ENCODE measurements around the gene THSD4. TPM values are rescaled to one million over a fixed set of nuclear protein-coding genes. Genes with fewer than 3 reads are reported as not detected.

The THSD4 gene
- total RNA-seq, 5 donors from 2014 or later (not counting 1 experiment from before 2014, with no cell fraction given) = 0.03 to 0.23 (median 0.18) TPM; not detected in 2

GRCh38 chr15:71271327-71271726 lies 156.1 kb downstream of the THSD4 start:
- H3K4me3 ChIP-seq (ENCODE audit: control insufficient read depth in 1 of 2, extremely low read depth in 1 of 2, low read length in 1 of 2) = no peak overlapping the region
- no peaks in the 10 kb centered on the region for H3K9me3 ChIP-seq
- no peak overlapping the region for H3K27ac Mint-ChIP-seq
- H3K36me3 Mint-ChIP-seq = no peaks in the 10 kb centered on the region
- POLR2A ChIA-PET = no interaction called here
- CTCF ChIA-PET = no interaction called here
- no peaks in the 10 kb centered on the region for H3K4me1 Mint-ChIP-seq
- DNase-seq (no peak), ATAC-seq (replicated peaks in 1 of 4) (no peak)
- H3K4me3 Mint-ChIP-seq = no peak overlapping the region
- H3K9me3 Mint-ChIP-seq = peaks cover 0 to 9% (median 4%) of the 10 kb centered on the region in 3 donors
- no peak overlapping the region for H3K27ac ChIP-seq (ENCODE audit: low read length)
- H3K36me3 ChIP-seq (ENCODE audit: control insufficient read depth in 2 of 2, extremely low read depth in 1 of 2, insufficient read depth in 1 of 2, low read length in 1 of 2) = no peaks in the 10 kb centered on the region
- no peaks in the 10 kb centered on the region for H3K27me3 ChIP-seq (replicated peaks in 1 of 2; ENCODE audit: control insufficient read depth in 2 of 2, extremely low read depth in 1 of 2, insufficient read depth in 2 of 2, low read length in 1 of 2)
- peaks cover 12 to 14% of the 10 kb centered on the region in 2 donors for H3K27me3 Mint-ChIP-seq
- no peaks in the 10 kb centered on the region for H3K4me1 ChIP-seq (ENCODE audit: control insufficient read depth in 1 of 2, extremely low read depth in 1 of 2, insufficient read depth in 2 of 2, low read length in 2 of 2)

- DNase-seq (no peak), ATAC-seq (replicated peaks in 1 of 4) (no peak)
- CTCF ChIA-PET = no interaction called here
- Mint-ChIP-seq H3K36me3 (no peaks in the 10 kb centered on the region), H3K4me3 (no peak overlapping the region), H3K27ac (no peak overlapping the region), H3K27me3 (peaks cover 5 to 8% of the 10 kb centered on the region in 2 donors), H3K4me1 (no peaks in the 10 kb centered on the region), H3K9me3 (peaks cover 0 to 9% (median 0%) of the 10 kb centered on the region in 3 donors)
- Histone ChIP-seq H3K27me3 (replicated peaks in 1 of 2; ENCODE audit: control insufficient read depth in 2 of 2, extremely low read depth in 1 of 2, insufficient read depth in 2 of 2, low read length in 1 of 2) (no peaks in the 10 kb centered on the region), H3K36me3 (ENCODE audit: control insufficient read depth in 2 of 2, extremely low read depth in 1 of 2, insufficient read depth in 1 of 2, low read length in 1 of 2) (no peaks in the 10 kb centered on the region), H3K27ac (ENCODE audit: low read length) (no peak overlapping the region), H3K9me3 (no peaks in the 10 kb centered on the region), H3K4me1 (ENCODE audit: control insufficient read depth in 1 of 2, extremely low read depth in 1 of 2, insufficient read depth in 2 of 2, low read length in 2 of 2) (no peaks in the 10 kb centered on the region), H3K4me3 (ENCODE audit: control insufficient read depth in 1 of 2, extremely low read depth in 1 of 2, low read length in 1 of 2) (no peak overlapping the region)
- 84% methylated on average over 5 of the region's 6 CpGs for WGBS (ENCODE audit: insufficient coverage)
- POLR2A ChIA-PET = no interaction called here
Observed at GRCh38 chr15:71272932-71273331, 157.7 kb downstream of the THSD4 start.

- no peak for DNase-seq
- no peak for ATAC-seq (replicated peaks in 1 of 4)
- Histone ChIP-seq H3K27ac (ENCODE audit: low read length) (no peak overlapping the region), H3K27me3 (replicated peaks in 1 of 2; ENCODE audit: control insufficient read depth in 2 of 2, extremely low read depth in 1 of 2, insufficient read depth in 2 of 2, low read length in 1 of 2) (peaks cover 0 to 3% of the 10 kb centered on the region in 2 experiments), H3K36me3 (ENCODE audit: control insufficient read depth in 2 of 2, extremely low read depth in 1 of 2, insufficient read depth in 1 of 2, low read length in 1 of 2) (no peaks in the 10 kb centered on the region), H3K4me1 (ENCODE audit: control insufficient read depth in 1 of 2, extremely low read depth in 1 of 2, insufficient read depth in 2 of 2, low read length in 2 of 2) (no peaks in the 10 kb centered on the region), H3K4me3 (ENCODE audit: control insufficient read depth in 1 of 2, extremely low read depth in 1 of 2, low read length in 1 of 2) (no peak overlapping the region), H3K9me3 (no peaks in the 10 kb centered on the region)
- no peaks in the 10 kb centered on the region for H3K4me1 Mint-ChIP-seq
- H3K27ac Mint-ChIP-seq = no peak overlapping the region
- H3K27me3 Mint-ChIP-seq = peaks cover 0 to 6% of the 10 kb centered on the region in 2 donors
- WGBS (ENCODE audit: insufficient coverage) = no CpG with 5 or more reads among the region's 3 CpGs
- ChIA-PET POLR2A (no interaction called here), CTCF (no interaction called here)
- no peaks in the 10 kb centered on the region for H3K36me3 Mint-ChIP-seq
- no peak overlapping the region for H3K4me3 Mint-ChIP-seq
- peaks cover 0 to 9% (median 0%) of the 10 kb centered on the region in 3 donors for H3K9me3 Mint-ChIP-seq
Observed at GRCh38 chr15:71273731-71274447, 158.6 kb downstream of the THSD4 start.

- Mint-ChIP-seq H3K36me3 (no peaks in the 10 kb centered on the region), H3K4me1 (no peaks in the 10 kb centered on the region), H3K27ac (no peak overlapping the region), H3K4me3 (no peak overlapping the region), H3K27me3 (peaks cover 0 to 7% of the 10 kb centered on the region in 2 donors), H3K9me3 (peaks cover 0 to 9% (median 0%) of the 10 kb centered on the region in 3 donors)
- ChIA-PET CTCF (no interaction called here), POLR2A (no interaction called here)
- H3K4me3 ChIP-seq (ENCODE audit: control insufficient read depth in 1 of 2, extremely low read depth in 1 of 2, low read length in 1 of 2) = no peak overlapping the region
- H3K27me3 ChIP-seq (replicated peaks in 1 of 2; ENCODE audit: control insufficient read depth in 2 of 2, extremely low read depth in 1 of 2, insufficient read depth in 2 of 2, low read length in 1 of 2) = peaks cover 0 to 3% of the 10 kb centered on the region in 2 experiments
- H3K36me3 ChIP-seq (ENCODE audit: control insufficient read depth in 2 of 2, extremely low read depth in 1 of 2, insufficient read depth in 1 of 2, low read length in 1 of 2) = no peaks in the 10 kb centered on the region
- no CpG with 5 or more reads among the region's 1 CpG for WGBS (ENCODE audit: insufficient coverage)
- ATAC-seq (replicated peaks in 1 of 4) (no peak), DNase-seq (no peak)
- no peaks in the 10 kb centered on the region for H3K9me3 ChIP-seq
- no peaks in the 10 kb centered on the region for H3K4me1 ChIP-seq (ENCODE audit: control insufficient read depth in 1 of 2, extremely low read depth in 1 of 2, insufficient read depth in 2 of 2, low read length in 2 of 2)
- no peak overlapping the region for H3K27ac ChIP-seq (ENCODE audit: low read length)
Observed at GRCh38 chr15:71274448-71274798, 159.2 kb downstream of the THSD4 start.

GRCh38 chr15:71275098-71275497 lies 159.8 kb downstream of the THSD4 start:
- Mint-ChIP-seq H3K4me1 (no peaks in the 10 kb centered on the region), H3K27ac (no peak overlapping the region), H3K9me3 (peaks cover 0 to 3% (median 0%) of the 10 kb centered on the region in 3 donors), H3K27me3 (peaks cover 0 to 6% of the 10 kb centered on the region in 2 donors), H3K4me3 (no peak overlapping the region), H3K36me3 (no peaks in the 10 kb centered on the region)
- DNase-seq (no peak), ATAC-seq (replicated peaks in 1 of 4) (no peak)
- CTCF ChIA-PET = no interaction called here
- POLR2A ChIA-PET = no interaction called here
- Histone ChIP-seq H3K4me1 (ENCODE audit: control insufficient read depth in 1 of 2, extremely low read depth in 1 of 2, insufficient read depth in 2 of 2, low read length in 2 of 2) (no peaks in the 10 kb centered on the region), H3K36me3 (ENCODE audit: control insufficient read depth in 2 of 2, extremely low read depth in 1 of 2, insufficient read depth in 1 of 2, low read length in 1 of 2) (no peaks in the 10 kb centered on the region), H3K27me3 (replicated peaks in 1 of 2; ENCODE audit: control insufficient read depth in 2 of 2, extremely low read depth in 1 of 2, insufficient read depth in 2 of 2, low read length in 1 of 2) (peaks cover 0 to 3% of the 10 kb centered on the region in 2 experiments), H3K27ac (ENCODE audit: low read length) (no peak overlapping the region), H3K4me3 (ENCODE audit: control insufficient read depth in 1 of 2, extremely low read depth in 1 of 2, low read length in 1 of 2) (no peak overlapping the region), H3K9me3 (no peaks in the 10 kb centered on the region)
- WGBS (ENCODE audit: insufficient coverage) = 56% methylated on average over 2 of the region's 3 CpGs

GRCh38 chr15:71275566-71276335 lies 160.5 kb downstream of the THSD4 start:
- H3K4me3 ChIP-seq (ENCODE audit: control insufficient read depth in 1 of 2, extremely low read depth in 1 of 2, low read length in 1 of 2) = no peak overlapping the region
- Mint-ChIP-seq H3K36me3 (no peaks in the 10 kb centered on the region), H3K4me1 (no peaks in the 10 kb centered on the region), H3K27me3 (peaks cover 0 to 4% of the 10 kb centered on the region in 2 donors), H3K4me3 (no peak overlapping the region), H3K27ac (no peak overlapping the region), H3K9me3 (no peaks in the 10 kb centered on the region)
- DNase-seq = no peak
- no peak for ATAC-seq (replicated peaks in 1 of 4)
- ChIA-PET POLR2A (no interaction called here), CTCF (no interaction called here)
- H3K9me3 ChIP-seq = no peaks in the 10 kb centered on the region
- peaks cover 0 to 3% of the 10 kb centered on the region in 2 experiments for H3K27me3 ChIP-seq (replicated peaks in 1 of 2; ENCODE audit: control insufficient read depth in 2 of 2, extremely low read depth in 1 of 2, insufficient read depth in 2 of 2, low read length in 1 of 2)
- H3K27ac ChIP-seq (ENCODE audit: low read length) = no peak overlapping the region
- no peaks in the 10 kb centered on the region for H3K4me1 ChIP-seq (ENCODE audit: control insufficient read depth in 1 of 2, extremely low read depth in 1 of 2, insufficient read depth in 2 of 2, low read length in 2 of 2)
- WGBS (ENCODE audit: insufficient coverage) = 56% methylated on average over 2 of the region's 9 CpGs
- H3K36me3 ChIP-seq (ENCODE audit: control insufficient read depth in 2 of 2, extremely low read depth in 1 of 2, insufficient read depth in 1 of 2, low read length in 1 of 2) = no peaks in the 10 kb centered on the region

All from T-cell (primary cell).